Hepatocyte (in vitro differentiated cells): ENCODE measurements around the gene PTPRN2. TPM values are rescaled to one million over a fixed set of nuclear protein-coding genes. Genes with fewer than 3 reads are reported as not detected.
"Not testable (repeated sequence)": the region's sequence is repeated elsewhere in the genome, so short reads cannot be mapped to it uniquely, and the experiment has no call there.

ENCODE experiments used
- DNase-seq: peaks from one replicate; pipeline ENCODE4 v3.0.0-alpha.2; 2016; ENCODE audit warnings: low spot score
- H2AFZ ChIP-seq: fragments of 200-600 bp; sonication (generic); 2 replicates; pipeline ENCODE4 v1.6.0; 2016; ENCODE audit warnings: antibody characterized with exemption, mild to moderate bottlenecking
- H3K27ac ChIP-seq: fragments of 200-600 bp; sonication (generic); 2 replicates; pipeline ENCODE4 v1.5.1; 2016; ENCODE audit warnings: mild to moderate bottlenecking
- H3K27me3 ChIP-seq: fragments of 200-600 bp; sonication (generic); 2 replicates; pipeline ENCODE4 v1.6.1; 2016
- H3K36me3 ChIP-seq: fragments of 200-600 bp; sonication (generic); replicated peaks from 2 replicates; pipeline ENCODE4 v1.5.1; 2016; ENCODE audit warnings: low read depth; ENCODE audit not compliant: insufficient read depth
- H3K4me1 ChIP-seq: fragments of 200-600 bp; sonication (generic); 2 replicates; pipeline ENCODE4 v1.5.1; 2016; ENCODE audit warnings: mild to moderate bottlenecking, moderate library complexity; ENCODE audit not compliant: insufficient read depth
- H3K4me2 ChIP-seq: fragments of 200-600 bp; sonication (generic); 2 replicates; pipeline ENCODE4 v1.6.0; 2016
- H3K4me3 ChIP-seq: fragments of 200-600 bp; sonication (generic); 2 replicates; pipeline ENCODE4 v1.5.1; 2016; ENCODE audit warnings: mild to moderate bottlenecking
- H3K79me2 ChIP-seq: fragments of 200-600 bp; sonication (generic); 2 replicates; pipeline ENCODE4 v1.6.0; 2017; ENCODE audit warnings: mild to moderate bottlenecking
- H3K9me2 ChIP-seq: fragments of 200-600 bp; sonication (generic); replicated peaks from 2 replicates; pipeline ENCODE4 v1.6.0; 2017; ENCODE audit warnings: mild to moderate bottlenecking; ENCODE audit not compliant: insufficient read depth
- H3K9me3 ChIP-seq: fragments of 200-600 bp; sonication (generic); 2 replicates; pipeline ENCODE4 v1.5.1; 2016; ENCODE audit warnings: low read depth, mild to moderate bottlenecking
- H4K20me1 ChIP-seq: fragments of 200-600 bp; sonication (generic); 2 replicates; pipeline ENCODE4 v1.6.0; 2016; ENCODE audit warnings: mild to moderate bottlenecking; ENCODE audit not compliant: insufficient read depth, poor library complexity, severe bottlenecking
- EZH2 ChIP-seq: fragments of 200-600 bp; sonication (generic); IDR thresholded peaks from 2 replicates; pipeline ENCODE4 v1.6.1; 2016; ENCODE audit warnings: antibody characterized with exemption, mild to moderate bottlenecking, borderline replicate concordance
- EZH2phosphoT487 ChIP-seq: fragments of 200-600 bp; sonication (generic); IDR thresholded peaks from one replicate; pipeline ENCODE4 v1.6.1; 2018; ENCODE audit warnings: antibody characterized with exemption, mild to moderate bottlenecking, low read depth, moderate library complexity; ENCODE audit not compliant: unreplicated experiment, severe bottlenecking
- WGBS: methylation state at CpG from one replicate; pipeline ENCODE4 v1.1.6; 2016; ENCODE audit warnings: low lambda C conversion rate; ENCODE audit errors: missing lambda C conversion rate; 5-methylcytosine and 5-hydroxymethylcytosine counted together
- polyA plus RNA-seq: library from polyadenylated mRNA; unstranded; fragments of >200 nt; fragmentation: Nextera tagmentation; extraction: Ambion mirVana; gene quantifications from 2 replicates; pipeline ENCODE4 v1.2.1, GENCODE V29; 2016
- total RNA-seq: library from RNA; depleted of rRNA; stranded (reverse); fragments of >200 nt; gene quantifications from 2 replicates; pipeline ENCODE4 v1.2.3, GENCODE V29; 2014
- TF ChIP-seq, protein P1 (sequence below): fragments of 200-600 bp; sonication (generic); IDR thresholded peaks from 2 replicates; pipeline ENCODE4 v1.5.1; 2016; ENCODE audit warnings: antibody characterized with exemption, mild to moderate bottlenecking; ENCODE audit not compliant: poor library complexity

The PTPRN2 gene
- total and polyA plus RNA-seq, 2 experiments from 2014 or later, result 2.1 to 3.3 TPM

DNA sequence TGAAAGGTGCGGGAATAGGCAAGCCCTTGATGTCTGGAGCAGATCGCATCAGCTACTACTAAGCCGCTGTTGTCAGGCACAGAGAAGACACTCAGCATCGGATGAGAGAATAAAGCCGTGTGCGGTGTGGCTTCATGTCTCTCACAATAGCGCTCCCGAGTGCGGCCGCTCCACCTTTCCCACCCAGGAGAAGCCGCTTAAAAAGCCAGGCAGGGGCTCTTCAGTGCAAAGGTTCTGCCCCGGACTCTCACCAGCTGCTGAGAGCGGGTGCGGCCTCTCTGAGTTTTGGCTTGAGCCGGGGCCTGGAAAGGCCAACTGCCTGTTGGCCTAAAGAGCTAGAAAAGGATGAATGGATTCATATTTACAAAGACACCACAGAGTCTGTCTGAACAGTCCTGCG, 650.2 kb downstream of the PTPRN2 start:
- no peak for DNase-seq
- no peak overlapping the region for H2AFZ ChIP-seq

DNA sequence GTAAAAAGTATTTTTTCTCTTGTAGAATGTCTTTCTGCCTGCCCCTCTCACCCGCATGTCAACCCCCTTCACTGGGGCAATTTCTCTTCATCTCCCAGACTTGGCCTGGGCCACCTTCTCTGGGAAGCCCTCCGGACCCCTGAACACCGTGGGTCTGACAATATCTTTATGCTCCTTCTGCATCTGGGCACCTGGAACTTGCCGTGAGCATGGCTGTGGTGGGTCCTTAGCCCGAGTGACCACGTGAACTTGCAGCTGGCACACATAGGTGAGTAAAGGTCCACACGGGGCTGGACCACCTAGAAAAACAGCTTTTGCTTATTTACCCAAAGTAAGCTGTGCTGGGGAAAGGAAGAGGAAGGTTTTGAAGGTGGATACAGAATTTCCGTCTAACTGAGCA, 650.6 kb downstream of the PTPRN2 start:
- Histone ChIP-seq H3K9me2 (no peaks in the 10 kb centered on the region), H3K4me3 (no peak overlapping the region), H3K9me3 (no peaks in the 10 kb centered on the region), H4K20me1 (no peaks in the 10 kb centered on the region), H3K27me3 (no peaks in the 10 kb centered on the region), H2AFZ (no peak overlapping the region), H3K4me2 (no peak overlapping the region), H3K36me3 (no peaks in the 10 kb centered on the region), H3K27ac (no peak overlapping the region), H3K4me1 (no peaks in the 10 kb centered on the region), H3K79me2 (no peaks in the 10 kb centered on the region)
- TF ChIP-seq EZH2 (no peak), EZH2phosphoT487 (no peak)
- TF ChIP-seq, protein P1, sequence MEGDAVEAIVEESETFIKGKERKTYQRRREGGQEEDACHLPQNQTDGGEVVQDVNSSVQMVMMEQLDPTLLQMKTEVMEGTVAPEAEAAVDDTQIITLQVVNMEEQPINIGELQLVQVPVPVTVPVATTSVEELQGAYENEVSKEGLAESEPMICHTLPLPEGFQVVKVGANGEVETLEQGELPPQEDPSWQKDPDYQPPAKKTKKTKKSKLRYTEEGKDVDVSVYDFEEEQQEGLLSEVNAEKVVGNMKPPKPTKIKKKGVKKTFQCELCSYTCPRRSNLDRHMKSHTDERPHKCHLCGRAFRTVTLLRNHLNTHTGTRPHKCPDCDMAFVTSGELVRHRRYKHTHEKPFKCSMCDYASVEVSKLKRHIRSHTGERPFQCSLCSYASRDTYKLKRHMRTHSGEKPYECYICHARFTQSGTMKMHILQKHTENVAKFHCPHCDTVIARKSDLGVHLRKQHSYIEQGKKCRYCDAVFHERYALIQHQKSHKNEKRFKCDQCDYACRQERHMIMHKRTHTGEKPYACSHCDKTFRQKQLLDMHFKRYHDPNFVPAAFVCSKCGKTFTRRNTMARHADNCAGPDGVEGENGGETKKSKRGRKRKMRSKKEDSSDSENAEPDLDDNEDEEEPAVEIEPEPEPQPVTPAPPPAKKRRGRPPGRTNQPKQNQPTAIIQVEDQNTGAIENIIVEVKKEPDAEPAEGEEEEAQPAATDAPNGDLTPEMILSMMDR, result no peak
- no peak for DNase-seq
- WGBS, result 77% methylated on average over 8 of the region's 8 CpGs

More for the DNA sequence above, 650.2 kb downstream of the PTPRN2 start:
- Histone ChIP-seq H3K79me2 (no peaks in the 10 kb centered on the region), H4K20me1 (no peaks in the 10 kb centered on the region), H3K4me3 (no peak overlapping the region), H3K27ac (no peak overlapping the region), H3K27me3 (no peaks in the 10 kb centered on the region), H3K9me3 (no peaks in the 10 kb centered on the region), H3K4me1 (no peaks in the 10 kb centered on the region), H3K4me2 (no peak overlapping the region), H3K36me3 (no peaks in the 10 kb centered on the region), H3K9me2 (no peaks in the 10 kb centered on the region)
- WGBS, result 92% methylated on average over 16 of the region's 16 CpGs
- TF ChIP-seq, protein P1, result no peak
- TF ChIP-seq EZH2phosphoT487 (no peak), EZH2 (no peak)

DNA sequence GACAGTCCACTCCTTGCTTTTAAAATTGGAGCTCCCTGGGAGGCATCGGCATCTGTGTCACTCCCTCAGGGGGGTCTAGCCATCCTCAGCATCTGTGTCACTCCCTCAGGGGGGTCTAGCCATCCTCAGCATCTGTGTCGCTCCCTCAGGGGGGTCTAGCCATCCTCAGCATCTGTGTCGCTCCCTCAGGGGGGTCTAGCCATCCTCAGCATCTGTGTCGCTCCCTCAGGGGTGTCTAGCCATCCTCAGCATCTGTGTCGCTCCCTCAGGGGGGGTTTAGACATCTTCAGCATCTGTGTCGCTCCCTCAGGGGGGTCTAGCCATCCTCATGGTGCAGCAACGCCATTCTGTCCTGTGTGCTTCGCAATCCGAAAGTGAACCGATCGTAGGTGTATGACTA, 651.9 kb downstream of the PTPRN2 start:
- H3K36me3 ChIP-seq, H3K9me3 ChIP-seq, H3K27me3 ChIP-seq, H4K20me1 ChIP-seq, DNase-seq, H3K27ac ChIP-seq, H3K79me2 ChIP-seq, H3K4me3 ChIP-seq, H3K4me1 ChIP-seq, H3K4me2 ChIP-seq, H3K9me2 ChIP-seq, H2AFZ ChIP-seq: not testable (repeated sequence)
- WGBS, result 91% methylated on average over 8 of the region's 11 CpGs

DNA sequence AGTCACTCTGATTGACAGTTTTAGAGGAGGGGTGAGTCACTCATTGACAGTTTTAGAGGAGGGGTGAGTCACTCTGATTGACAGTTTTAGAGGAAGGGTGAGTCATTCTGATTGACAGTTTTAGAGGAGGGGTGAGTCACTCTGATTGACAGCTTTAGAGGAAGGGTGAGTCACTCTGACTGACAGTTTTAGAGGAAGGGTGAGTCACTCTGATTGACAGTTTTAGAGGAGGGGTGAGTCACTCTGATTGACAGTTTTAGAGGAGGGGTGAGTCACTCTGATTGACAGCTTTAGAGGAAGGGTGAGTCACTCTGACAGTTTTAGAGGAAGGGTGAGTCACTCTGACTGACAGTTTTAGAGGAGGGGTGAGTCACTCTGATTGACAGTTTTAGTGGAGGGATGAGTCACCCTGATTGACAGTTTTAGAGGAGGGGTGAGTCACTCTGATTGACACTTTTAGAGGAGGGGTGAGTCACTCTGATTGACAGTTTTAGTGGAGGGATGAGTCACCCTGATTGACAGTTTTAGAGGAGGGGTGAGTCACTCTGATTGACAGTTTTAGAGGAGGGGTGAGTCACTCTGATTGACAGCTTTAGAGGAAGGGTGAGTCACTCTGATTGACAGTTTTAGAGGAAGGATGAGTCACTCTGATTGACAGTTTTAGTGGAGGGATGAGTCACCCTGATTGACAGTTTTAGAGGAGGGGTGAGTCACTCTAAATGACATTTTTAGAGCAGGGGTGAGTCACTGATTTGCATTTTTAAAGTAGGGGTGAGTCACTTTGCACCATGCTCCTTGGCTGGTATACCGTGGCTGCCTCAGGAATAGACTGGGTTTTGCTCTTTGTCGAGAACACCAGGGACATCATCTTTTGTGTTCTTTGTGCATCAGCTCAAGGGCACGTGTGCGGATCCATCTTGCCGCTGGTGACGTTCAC, 654.1 kb downstream of the PTPRN2 start:
- not testable (repeated sequence) for H3K4me2 ChIP-seq, H3K9me2 ChIP-seq, H3K9me3 ChIP-seq, H2AFZ ChIP-seq, H3K4me3 ChIP-seq, H3K4me1 ChIP-seq, H3K27ac ChIP-seq, DNase-seq, H3K27me3 ChIP-seq, H4K20me1 ChIP-seq, H3K36me3 ChIP-seq, H3K79me2 ChIP-seq
- WGBS, result 78% methylated on average over 6 of the region's 6 CpGs
